Erythroblast (primary cell): ENCODE results near the gene CYP4F22.
"Not testable (repeated sequence)": the region's sequence is repeated elsewhere in the genome, so short reads cannot be mapped to it uniquely, and the experiment has no call there.

Source experiments
- DNase-seq, 2 experiments: peaks; one replicate each; lab custom pipeline; 2025; lab: John Stamatoyannopoulos, UW
- GATA1 ChIP-seq: IDR thresholded peaks from 2 replicates; pipeline ENCODE4 v1.6.1; 2011; ENCODE audit warnings: low read depth, mild to moderate bottlenecking, control low read depth, low read length, moderate library complexity
- POLR2A ChIP-seq: IDR thresholded peaks from 2 replicates; pipeline ENCODE4 v1.6.1; 2011; ENCODE audit warnings: mild to moderate bottlenecking, low read length

CYP4F22 gene

DNA sequence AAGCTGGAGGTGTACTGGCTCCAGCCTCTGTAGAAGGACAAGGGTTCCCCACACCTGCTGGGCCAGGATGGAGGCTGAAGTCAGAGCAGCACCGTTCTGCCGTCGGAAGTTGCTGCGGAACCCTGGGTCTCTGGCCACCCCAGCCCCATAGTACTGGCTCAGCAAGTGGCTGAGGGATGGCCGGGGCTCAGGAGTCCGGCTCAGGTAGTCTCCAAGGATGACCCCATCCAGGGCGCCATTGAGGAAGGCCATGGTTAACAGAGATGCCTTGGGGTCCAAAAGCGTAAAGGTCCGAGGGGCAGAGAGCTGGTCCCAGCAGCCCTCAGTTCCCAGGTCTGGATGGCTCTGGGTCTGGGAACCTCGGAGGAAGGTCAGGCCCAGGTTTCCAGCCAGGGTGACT is 32.7 kb upstream of the CYP4F22 start:
- no peak for DNase-seq
- TF ChIP-seq GATA1: no peak
- no peak for TF ChIP-seq POLR2A

DNA sequence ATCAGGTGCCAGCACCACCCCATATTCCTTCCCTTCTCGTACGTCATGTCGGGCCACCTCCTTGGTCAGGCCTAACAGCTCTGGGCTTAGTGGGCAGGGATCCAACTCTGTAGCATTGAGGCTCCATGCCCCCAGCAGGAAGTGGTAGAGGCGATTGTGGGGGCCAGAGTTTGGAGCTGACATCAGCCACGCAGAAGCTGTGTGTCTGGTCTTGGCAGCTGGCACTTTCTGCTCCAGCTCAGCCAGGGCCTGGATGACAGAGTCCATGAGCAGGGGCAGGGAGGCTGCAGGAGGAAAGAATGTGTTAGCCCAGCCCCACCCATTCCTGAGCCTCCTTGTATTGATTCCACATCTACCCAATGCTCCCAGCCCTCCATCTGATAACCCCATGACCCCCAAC is 32.0 kb upstream of the CYP4F22 start:
- no peak for TF ChIP-seq POLR2A
- no peak for TF ChIP-seq GATA1
- DNase-seq: no peak

DNA sequence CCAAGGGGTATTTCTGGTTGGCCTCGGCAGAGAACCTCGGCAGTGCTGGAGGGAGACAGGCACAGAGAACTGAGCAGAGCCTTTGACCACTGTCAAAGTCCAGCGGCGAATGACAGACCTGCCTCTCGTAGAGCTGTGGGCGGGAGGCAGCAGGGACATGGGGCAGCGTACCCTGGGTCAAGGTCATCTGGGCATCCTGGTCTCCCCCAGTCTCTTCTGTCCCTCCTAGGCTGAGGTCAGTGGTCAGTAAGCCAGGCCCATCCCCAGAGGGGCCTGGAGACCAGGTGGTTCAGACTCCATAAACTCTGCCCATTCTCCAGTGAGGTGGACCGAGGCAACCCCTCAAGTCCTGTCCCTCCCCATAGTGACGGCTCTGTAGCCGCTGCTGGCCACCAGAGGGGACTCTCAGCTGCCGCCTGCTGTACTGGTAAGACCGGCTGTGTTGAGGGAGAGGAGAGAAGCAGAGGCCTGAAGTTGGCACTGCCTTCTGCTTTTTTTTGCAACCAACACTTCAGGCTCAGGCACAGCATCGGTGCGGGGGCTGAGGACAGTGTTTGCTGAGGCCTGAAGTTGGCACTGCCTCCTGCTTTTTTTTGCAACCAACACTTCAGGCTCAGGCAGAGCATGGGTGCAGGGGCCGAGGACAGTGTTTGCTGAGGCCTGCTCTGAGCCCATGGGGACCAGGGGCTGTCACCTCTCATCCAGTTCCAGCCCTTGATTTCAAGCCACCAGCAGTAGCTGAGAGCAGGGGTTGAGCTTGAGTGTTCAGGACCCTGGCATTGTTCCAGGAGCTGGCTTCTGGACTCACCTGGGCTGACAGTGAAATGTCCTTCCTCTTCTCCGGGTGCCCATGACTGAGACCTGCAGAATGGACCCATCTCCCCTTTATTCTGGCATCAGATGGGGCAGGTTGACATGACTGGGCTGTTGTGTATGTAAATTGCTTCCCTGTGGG is 28.7 kb upstream of the CYP4F22 start, which contains the start of gene PGLYRP2:
Gene PGLYRP2 (minus strand): TSS at position 111 of the 955 bp plus-strand sequence. CDS start 130 bp downstream, outside the sequence.
- TF ChIP-seq POLR2A (no peak), GATA1 (no peak)
- no peak for DNase-seq

- DNase-seq: not testable (repeated sequence)
Measured at GRCh38 chr19:15480996-15481395, 27.3 kb upstream of the CYP4F22 start.

- DNase-seq: not testable (repeated sequence)
Measured at GRCh38 chr19:15485768-15486167, 22.6 kb upstream of the CYP4F22 start.

DNA sequence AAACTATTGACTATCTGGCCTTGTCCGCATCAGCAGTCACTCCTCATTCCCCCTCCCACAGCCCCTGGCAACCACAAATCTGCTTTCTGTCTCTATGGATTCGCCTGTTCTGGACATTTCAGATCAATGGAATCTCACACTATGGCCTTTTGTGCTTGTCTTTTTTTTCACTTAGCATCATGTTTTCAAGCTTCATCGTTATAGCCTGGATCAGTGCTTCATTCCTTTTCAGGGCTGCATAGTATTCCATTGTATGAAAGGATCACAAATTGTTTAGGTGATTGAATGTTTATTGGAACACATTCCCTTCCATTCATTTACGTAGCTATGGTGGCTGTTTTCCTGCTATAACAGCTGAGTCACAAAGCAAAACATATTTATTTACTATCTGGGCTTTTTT is 21.3 kb upstream of the CYP4F22 start:
- DNase-seq: no peak
- TF ChIP-seq POLR2A (no peak), GATA1 (no peak)

DNA sequence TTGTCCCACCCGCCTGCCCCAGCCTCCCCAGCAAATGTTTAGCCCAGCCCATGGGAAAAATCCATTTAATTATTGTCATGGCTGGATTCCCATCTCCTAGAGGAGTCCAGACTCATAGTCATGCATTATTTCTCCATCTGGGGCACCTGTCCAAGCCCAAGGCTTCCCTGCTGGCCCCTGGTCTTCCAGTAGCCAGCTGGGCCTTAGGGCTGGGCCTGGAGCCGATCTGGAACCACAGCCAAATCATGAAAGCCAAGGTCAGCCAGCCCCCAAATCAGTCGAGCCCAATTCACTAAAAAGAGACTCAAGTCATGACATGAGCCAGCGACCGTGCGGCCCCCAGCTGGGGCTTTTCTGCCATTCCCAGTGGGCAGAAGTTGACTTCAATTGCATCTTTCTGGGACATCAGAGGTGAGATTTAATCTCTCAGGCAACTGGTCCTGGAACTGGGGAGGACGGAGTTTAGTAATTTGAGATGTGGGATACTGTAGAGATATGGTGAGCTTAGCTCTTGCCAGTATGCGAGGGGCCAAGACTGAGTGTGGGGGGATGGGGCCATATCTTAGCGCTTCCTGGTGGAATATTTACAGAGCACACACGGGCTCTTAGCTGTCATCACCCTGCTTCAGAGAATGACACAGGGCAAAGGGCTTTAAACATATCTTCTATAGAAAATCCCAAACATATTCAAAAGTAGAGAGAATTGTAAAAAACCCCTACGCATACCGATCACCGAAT is 19.7 kb upstream of the CYP4F22 start:
- no peak for DNase-seq
- TF ChIP-seq GATA1 (no peak), POLR2A (no peak)

- DNase-seq: no peak
- TF ChIP-seq POLR2A: no peak
- TF ChIP-seq GATA1: no peak
Measured at GRCh38 chr19:15495151-15495550, 13.2 kb upstream of the CYP4F22 start.

- TF ChIP-seq GATA1: no peak
- TF ChIP-seq POLR2A: no peak
- DNase-seq: no peak
Measured at GRCh38 chr19:15498156-15498858, 10.0 kb upstream of the CYP4F22 start.

GRCh38 chr19:15498910-15499309 is 9.4 kb upstream of the CYP4F22 start:
- DNase-seq: no peak
- no peak for TF ChIP-seq POLR2A

- DNase-seq: no peak
Measured at GRCh38 chr19:15501596-15501995, 6.7 kb upstream of the CYP4F22 start.

GRCh38 chr19:15502264-15502663 is 6.1 kb upstream of the CYP4F22 start:
- no peak for TF ChIP-seq GATA1
- TF ChIP-seq POLR2A: no peak
- DNase-seq: no peak

More at GRCh38 chr19:15501596-15501995, 6.7 kb upstream of the CYP4F22 start:
- no peak for TF ChIP-seq POLR2A
- no peak for TF ChIP-seq GATA1

DNA sequence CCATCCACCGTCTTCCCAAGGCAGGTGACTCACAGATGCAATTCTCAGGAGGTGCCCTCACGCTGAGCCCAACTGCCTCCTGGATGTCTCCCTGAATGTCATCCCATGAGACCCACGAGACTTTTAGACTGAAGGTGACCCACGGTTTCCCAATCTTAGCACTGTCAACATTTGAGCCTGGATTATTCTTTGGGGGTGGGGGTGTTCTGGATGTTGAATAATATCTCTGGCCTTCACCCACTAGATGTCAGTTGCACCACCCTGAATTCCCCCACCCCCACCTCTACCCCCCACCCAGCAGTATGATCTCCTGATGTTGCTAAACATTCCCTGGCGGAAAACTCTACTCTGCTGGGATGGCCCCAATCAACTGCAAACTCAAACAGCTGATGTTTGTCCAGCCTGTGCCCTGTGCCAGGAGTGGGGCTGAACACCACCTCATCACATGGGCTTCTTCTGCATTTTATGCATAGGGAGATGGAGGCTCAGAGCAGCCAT is 2.2 kb upstream of the CYP4F22 start:
- no peak for DNase-seq
- TF ChIP-seq POLR2A (no peak), GATA1 (no peak)
